Kidney capillary endothelial cell (primary cell): ENCODE data around the gene MCOLN3.
"Not testable (repeated sequence)": the region's sequence is repeated elsewhere in the genome, so short reads cannot be mapped to it uniquely, and the experiment has no call there.

ENCODE experiments used
- DNase-seq: peaks from one replicate; pipeline ENCODE4 v3.0.0-alpha.2; 2018; ENCODE audit warnings: low spot score

MCOLN3 gene

GRCh38 chr1:84991097-84991920 is 57.0 kb downstream of the MCOLN3 start:
- DNase-seq, result no peak

- DNase-seq, result no peak
These were observed 59.7 kb downstream of the MCOLN3 start for GRCh38 chr1:84988588-84988987.

GRCh38 chr1:84986561-84986960 is 61.7 kb downstream of the MCOLN3 start:
- not testable (repeated sequence) for DNase-seq

- DNase-seq, result no peak
These were observed 62.9 kb downstream of the MCOLN3 start for GRCh38 chr1:84985365-84985764.

GRCh38 chr1:84982395-84982794 is 65.9 kb downstream of the MCOLN3 start:
- DNase-seq, result no peak

- no peak for DNase-seq
These were observed 73.3 kb downstream of the MCOLN3 start for GRCh38 chr1:84975035-84975434.

GRCh38 chr1:84973498-84974334 is 74.6 kb downstream of the MCOLN3 start:
- DNase-seq, result no peak

GRCh38 chr1:84972377-84972987 is 75.8 kb downstream of the MCOLN3 start:
- no peak for DNase-seq

- DNase-seq, result no peak
These were observed 76.3 kb downstream of the MCOLN3 start for GRCh38 chr1:84971957-84972356.

- DNase-seq, result no peak
These were observed 78.6 kb downstream of the MCOLN3 start for GRCh38 chr1:84969489-84970250.

GRCh38 chr1:84968865-84969264 is 79.4 kb downstream of the MCOLN3 start:
- no peak for DNase-seq

GRCh38 chr1:84968101-84968500 is 80.2 kb downstream of the MCOLN3 start:
- DNase-seq, result no peak
